OCI-LY3 (cell line): ENCODE data around the gene SPATA46.

Source experiments
- EZH2phosphoT487 ChIP-seq: fragments of 200-600 bp; shearing (Covaris generic); IDR thresholded peaks from 2 replicates; pipeline ENCODE4 v1.6.1; 2018; ENCODE audit warnings: antibody characterized with exemption, mixed run types, low read depth
- TF ChIP-seq, protein P1 (sequence below): fragments of 200-600, 300-600 bp; sonication (generic); IDR thresholded peaks from 2 replicates; pipeline ENCODE4 v1.5.1; 2014; ENCODE audit warnings: antibody characterized with exemption, low read length, low read depth

DNA sequence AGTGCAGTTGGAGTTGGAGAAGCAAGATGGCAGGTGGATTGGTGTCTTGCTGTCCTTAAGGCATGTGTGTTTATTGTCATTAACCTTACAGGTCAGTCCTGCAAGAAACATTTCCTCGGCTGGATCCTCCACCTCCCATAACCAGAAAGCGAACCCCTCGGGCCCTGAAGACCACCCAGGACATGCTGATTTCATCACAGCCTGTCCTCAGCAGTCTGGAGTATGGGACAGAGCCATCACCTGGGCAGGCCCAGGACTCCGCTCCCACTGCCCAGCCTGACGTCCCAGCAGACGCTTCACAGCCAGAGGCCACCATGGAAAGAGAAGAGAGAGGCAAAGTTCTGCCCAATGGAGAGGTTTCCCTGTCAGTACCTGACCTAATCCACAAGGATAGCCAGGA lies 6.4 kb upstream of the SPATA46 start:
- TF ChIP-seq, protein P1, sequence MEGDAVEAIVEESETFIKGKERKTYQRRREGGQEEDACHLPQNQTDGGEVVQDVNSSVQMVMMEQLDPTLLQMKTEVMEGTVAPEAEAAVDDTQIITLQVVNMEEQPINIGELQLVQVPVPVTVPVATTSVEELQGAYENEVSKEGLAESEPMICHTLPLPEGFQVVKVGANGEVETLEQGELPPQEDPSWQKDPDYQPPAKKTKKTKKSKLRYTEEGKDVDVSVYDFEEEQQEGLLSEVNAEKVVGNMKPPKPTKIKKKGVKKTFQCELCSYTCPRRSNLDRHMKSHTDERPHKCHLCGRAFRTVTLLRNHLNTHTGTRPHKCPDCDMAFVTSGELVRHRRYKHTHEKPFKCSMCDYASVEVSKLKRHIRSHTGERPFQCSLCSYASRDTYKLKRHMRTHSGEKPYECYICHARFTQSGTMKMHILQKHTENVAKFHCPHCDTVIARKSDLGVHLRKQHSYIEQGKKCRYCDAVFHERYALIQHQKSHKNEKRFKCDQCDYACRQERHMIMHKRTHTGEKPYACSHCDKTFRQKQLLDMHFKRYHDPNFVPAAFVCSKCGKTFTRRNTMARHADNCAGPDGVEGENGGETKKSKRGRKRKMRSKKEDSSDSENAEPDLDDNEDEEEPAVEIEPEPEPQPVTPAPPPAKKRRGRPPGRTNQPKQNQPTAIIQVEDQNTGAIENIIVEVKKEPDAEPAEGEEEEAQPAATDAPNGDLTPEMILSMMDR = no peak
- no peak for TF ChIP-seq EZH2phosphoT487
